GM23248 (cell line): Measurements from ENCODE around the gene LAMA5. TPM values are rescaled to one million over a fixed set of nuclear protein-coding genes. Genes with fewer than 3 reads are reported as not detected.

Experiments used
- DNase-seq: peaks from one replicate; pipeline ENCODE4 v3.0.0-alpha.2; 2015
- H2AFZ ChIP-seq: fragments of 200-600 bp; sonication (generic); 2 replicates; pipeline ENCODE4 v1.6.1; 2016; ENCODE audit warnings: antibody characterized with exemption
- H3F3A ChIP-seq: fragments of 200-600 bp; sonication (generic); 2 replicates; pipeline ENCODE4 v1.6.1; 2016; ENCODE audit warnings: mild to moderate bottlenecking, antibody characterized with exemption, mixed run types; ENCODE audit not compliant: insufficient read depth
- H3K27ac ChIP-seq: fragments of 200-600 bp; sonication (generic); 2 replicates; pipeline ENCODE4 v1.5.1; 2016; ENCODE audit warnings: mild to moderate bottlenecking
- H3K27me3 ChIP-seq: fragments of 200-600 bp; sonication (generic); replicated peaks from 2 replicates; pipeline ENCODE4 v1.6.1; 2016; ENCODE audit warnings: mild to moderate bottlenecking; ENCODE audit not compliant: insufficient read depth
- H3K36me3 ChIP-seq: fragments of 200-600 bp; sonication (generic); 2 replicates; pipeline ENCODE4 v1.6.1; 2016; ENCODE audit warnings: low read depth, mild to moderate bottlenecking
- H3K4me1 ChIP-seq: fragments of 200-600 bp; sonication (generic); 2 replicates; pipeline ENCODE4 v1.6.1; 2016; ENCODE audit warnings: mild to moderate bottlenecking; ENCODE audit not compliant: insufficient read depth
- H3K4me2 ChIP-seq: fragments of 200-600 bp; sonication (generic); one replicate; pipeline ENCODE4 v1.6.1; 2016; ENCODE audit warnings: mild to moderate bottlenecking; ENCODE audit not compliant: unreplicated experiment
- H3K4me3 ChIP-seq: fragments of 200-600 bp; sonication (generic); 2 replicates; pipeline ENCODE4 v1.5.1; 2016; ENCODE audit warnings: mild to moderate bottlenecking
- H3K79me2 ChIP-seq: fragments of 200-600 bp; sonication (generic); 2 replicates; pipeline ENCODE4 v1.6.1; 2016; ENCODE audit warnings: mild to moderate bottlenecking; ENCODE audit not compliant: insufficient read depth
- H3K9ac ChIP-seq: fragments of 200-600 bp; sonication (generic); 2 replicates; pipeline ENCODE4 v1.6.1; 2016; ENCODE audit warnings: mild to moderate bottlenecking
- H3K9me2 ChIP-seq: fragments of 200-600 bp; sonication (generic); 2 replicates; pipeline ENCODE4 v1.6.1; 2016; ENCODE audit warnings: mixed run types, mild to moderate bottlenecking, moderate library complexity; ENCODE audit not compliant: insufficient read depth
- H3K9me3 ChIP-seq: fragments of 200-600 bp; sonication (generic); one replicate; pipeline ENCODE4 v1.6.1; 2017; ENCODE audit warnings: low read depth
- H4K20me1 ChIP-seq: fragments of 200-600 bp; sonication (generic); 2 replicates; pipeline ENCODE4 v1.6.0; 2016; ENCODE audit not compliant: insufficient read depth
- EZH2 ChIP-seq: fragments of 200-600 bp; sonication (generic); IDR thresholded peaks from 2 replicates; pipeline ENCODE4 v1.6.1; 2018; ENCODE audit warnings: antibody characterized with exemption, mild to moderate bottlenecking; ENCODE audit not compliant: insufficient read depth, poor library complexity, severe bottlenecking
- EZH2phosphoT487 ChIP-seq: fragments of 200-600 bp; sonication (generic); IDR thresholded peaks from 2 replicates; pipeline ENCODE4 v1.6.1; 2018; ENCODE audit warnings: antibody characterized with exemption, moderate library complexity, mild to moderate bottlenecking, low read depth; ENCODE audit not compliant: insufficient read depth
- WGBS, 2 experiments: methylation state at CpG; one replicate each; pipeline ENCODE4 v1.1.6; 2015 to 2017; ENCODE audit warnings: low lambda C conversion rate in 2 of 2, low coverage in 1 of 2; ENCODE audit errors: missing lambda C conversion rate in 2 of 2; 5-methylcytosine and 5-hydroxymethylcytosine counted together
- in situ Hi-C: fragments of 300-500 bp; cut with MboI; formaldehyde crosslinking; loops from 2 replicates; pipeline ENCODE4 v1.15.0; 2020
- polyA plus RNA-seq: library from polyadenylated mRNA; unstranded; fragments of >200 nt; fragmentation: Nextera tagmentation; extraction: Ambion mirVana; gene quantifications from 2 replicates; pipeline ENCODE4 v1.2.1, GENCODE V29; 2016
- total RNA-seq: library from RNA; depleted of rRNA; stranded (reverse); fragments of >200 nt; shearing (Covaris generic); gene quantifications from 2 replicates; pipeline ENCODE4 v1.2.3, GENCODE V29; 2014

LAMA5 gene
- total and polyA plus RNA-seq, 2 experiments from 2014 or later = 4.5 to 6.0 TPM

DNA sequence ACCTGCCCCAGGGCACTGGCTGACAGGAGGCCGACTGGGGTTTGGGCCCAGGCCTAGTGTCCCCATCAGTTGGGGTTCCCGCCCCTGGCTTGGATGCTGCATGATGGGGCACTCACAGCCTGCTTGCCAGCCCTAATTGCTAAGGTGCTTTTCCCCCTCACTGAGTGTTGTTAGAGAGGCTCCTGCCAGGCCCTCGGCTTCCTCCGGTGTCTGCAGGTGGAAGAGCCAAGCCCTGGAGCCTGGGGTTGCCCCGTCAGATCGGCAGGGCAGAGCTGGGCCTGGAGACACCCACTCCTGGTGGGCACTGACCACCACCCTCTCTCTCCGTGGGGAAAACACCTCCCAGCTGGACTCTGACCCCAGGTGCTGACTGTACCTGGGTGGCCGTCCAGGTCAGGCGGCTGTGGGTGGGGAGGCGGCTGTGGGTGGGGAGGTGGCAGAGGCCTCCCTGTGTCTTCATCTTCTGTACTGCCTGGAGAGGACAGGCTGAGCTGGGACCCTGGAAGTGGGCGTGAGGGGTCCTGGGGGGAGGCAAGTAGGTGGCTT lies 46.0 kb upstream of the LAMA5 start:
- no peaks in the 10 kb centered on the region for H3K9me3 ChIP-seq
- no peak overlapping the region for H3K4me2 ChIP-seq
- 64 to 75% methylated on average over 8 to 11 of the region's 11 CpGs for WGBS, 2 experiments
- H3F3A ChIP-seq = no peaks in the 10 kb centered on the region
- H3K36me3 ChIP-seq = no peaks in the 10 kb centered on the region
- no peaks in the 10 kb centered on the region for H3K79me2 ChIP-seq
- TF ChIP-seq EZH2 (no peak), EZH2phosphoT487 (no peak)
- H3K27me3 ChIP-seq = no peaks in the 10 kb centered on the region
- no peaks in the 10 kb centered on the region for H4K20me1 ChIP-seq
- in situ Hi-C loops = no loop called here
- H3K4me3 ChIP-seq = no peak overlapping the region
- H2AFZ ChIP-seq = no peak overlapping the region
- DNase-seq = no peak
- no peaks in the 10 kb centered on the region for H3K9me2 ChIP-seq
- no peak overlapping the region for H3K27ac ChIP-seq
- no peak overlapping the region for H3K9ac ChIP-seq
- no peaks in the 10 kb centered on the region for H3K4me1 ChIP-seq

DNA sequence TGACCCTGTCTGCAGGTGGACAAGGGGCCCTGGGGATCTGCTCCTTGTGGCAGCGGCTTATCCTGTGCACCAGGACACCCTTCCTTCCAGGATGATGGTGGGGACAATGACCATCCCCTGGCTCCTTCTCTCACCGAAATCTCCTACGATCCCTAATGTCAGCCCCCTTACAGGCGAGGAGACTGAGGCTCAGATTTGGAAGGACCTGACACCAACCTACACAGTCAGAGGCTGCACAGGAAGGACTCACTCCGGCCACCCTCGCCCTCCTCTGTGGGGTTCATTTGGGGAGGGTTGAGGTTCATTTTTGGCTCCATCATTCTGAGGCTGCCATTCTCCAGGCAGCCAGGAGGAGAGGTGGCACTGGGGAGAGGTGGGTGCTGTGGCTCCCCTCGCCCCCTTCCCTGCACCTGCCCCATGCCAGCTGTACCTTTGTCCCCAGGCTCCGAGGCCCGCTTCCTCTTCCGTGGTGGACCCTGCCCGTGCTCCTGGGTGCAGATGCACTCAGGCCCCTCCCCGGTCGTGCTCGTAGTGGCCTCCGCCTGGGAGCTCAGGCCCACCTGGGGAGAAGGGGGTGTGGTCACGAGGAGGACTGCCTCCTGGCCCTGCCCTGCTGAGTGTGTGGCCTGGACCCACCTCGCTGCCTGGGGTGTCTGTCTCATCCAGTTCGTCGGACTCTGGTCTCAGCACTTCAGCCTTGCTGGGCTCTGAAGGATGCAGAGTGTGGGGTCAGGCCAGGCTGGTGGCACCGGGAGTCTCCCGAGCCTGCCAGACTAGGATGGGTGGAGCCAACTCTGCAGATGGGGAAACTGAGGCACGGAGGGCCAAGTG lies 45.3 kb upstream of the LAMA5 start:
- Histone ChIP-seq H3F3A (no peaks in the 10 kb centered on the region), H2AFZ (no peak overlapping the region), H3K27ac (no peak overlapping the region), H3K27me3 (no peaks in the 10 kb centered on the region), H3K4me3 (no peak overlapping the region), H3K4me2 (no peak overlapping the region), H3K9me3 (no peaks in the 10 kb centered on the region), H4K20me1 (no peaks in the 10 kb centered on the region), H3K9ac (no peak overlapping the region), H3K4me1 (no peaks in the 10 kb centered on the region), H3K9me2 (no peaks in the 10 kb centered on the region), H3K36me3 (no peaks in the 10 kb centered on the region), H3K79me2 (no peaks in the 10 kb centered on the region)
- in situ Hi-C loops = no loop called here
- DNase-seq = no peak
- WGBS, 2 experiments = 46 to 48% methylated on average over 19 to 22 of the region's 22 CpGs
- no peak for TF ChIP-seq EZH2
- TF ChIP-seq EZH2phosphoT487 = no peak

DNA sequence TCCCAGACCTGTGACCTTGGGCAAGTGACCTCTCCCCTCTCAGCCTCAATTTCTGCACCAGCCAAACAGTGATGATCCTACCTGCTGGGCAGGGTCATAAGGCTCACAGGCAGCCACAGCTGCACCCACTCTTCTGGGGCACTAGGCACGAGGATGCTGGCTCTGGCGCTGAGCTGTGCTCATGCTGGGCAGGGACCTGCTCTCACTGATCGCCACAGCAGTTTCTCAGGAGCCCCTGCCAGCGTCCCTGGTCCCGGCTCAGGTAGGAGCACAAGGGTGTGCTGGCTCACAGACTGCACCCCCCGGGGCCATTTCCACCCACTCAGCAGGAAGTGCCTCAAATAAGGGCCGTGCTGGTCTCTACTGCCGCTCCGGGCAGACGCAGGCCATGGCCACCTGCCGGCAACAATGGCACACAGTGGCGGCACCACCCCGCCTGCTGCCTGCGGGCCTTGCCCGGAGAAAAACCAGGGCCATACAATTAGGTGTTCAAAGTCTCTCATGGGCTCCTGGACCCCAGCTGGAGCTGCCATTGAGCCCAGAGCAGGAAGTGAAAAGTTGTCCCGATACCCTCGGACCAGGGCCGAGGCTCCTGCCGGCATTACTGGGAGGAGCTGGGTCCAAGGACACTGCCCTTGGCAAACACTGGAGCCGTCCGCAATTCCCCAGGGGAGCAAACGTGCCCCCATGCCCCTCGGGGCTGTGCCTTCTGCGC lies 44.5 kb upstream of the LAMA5 start:
- TF ChIP-seq EZH2phosphoT487 (no peak), EZH2 (no peak)
- Histone ChIP-seq H3K36me3 (no peaks in the 10 kb centered on the region), H4K20me1 (no peaks in the 10 kb centered on the region), H2AFZ (no peak overlapping the region), H3F3A (no peaks in the 10 kb centered on the region), H3K4me3 (no peak overlapping the region), H3K4me2 (no peak overlapping the region), H3K79me2 (no peaks in the 10 kb centered on the region), H3K27ac (no peak overlapping the region), H3K9ac (no peak overlapping the region), H3K4me1 (no peaks in the 10 kb centered on the region), H3K9me2 (no peaks in the 10 kb centered on the region), H3K9me3 (no peaks in the 10 kb centered on the region), H3K27me3 (no peaks in the 10 kb centered on the region)
- in situ Hi-C loops = no loop called here
- WGBS, 2 experiments = 66 to 68% methylated on average over 24 of the region's 24 CpGs
- DNase-seq = no peak

DNA sequence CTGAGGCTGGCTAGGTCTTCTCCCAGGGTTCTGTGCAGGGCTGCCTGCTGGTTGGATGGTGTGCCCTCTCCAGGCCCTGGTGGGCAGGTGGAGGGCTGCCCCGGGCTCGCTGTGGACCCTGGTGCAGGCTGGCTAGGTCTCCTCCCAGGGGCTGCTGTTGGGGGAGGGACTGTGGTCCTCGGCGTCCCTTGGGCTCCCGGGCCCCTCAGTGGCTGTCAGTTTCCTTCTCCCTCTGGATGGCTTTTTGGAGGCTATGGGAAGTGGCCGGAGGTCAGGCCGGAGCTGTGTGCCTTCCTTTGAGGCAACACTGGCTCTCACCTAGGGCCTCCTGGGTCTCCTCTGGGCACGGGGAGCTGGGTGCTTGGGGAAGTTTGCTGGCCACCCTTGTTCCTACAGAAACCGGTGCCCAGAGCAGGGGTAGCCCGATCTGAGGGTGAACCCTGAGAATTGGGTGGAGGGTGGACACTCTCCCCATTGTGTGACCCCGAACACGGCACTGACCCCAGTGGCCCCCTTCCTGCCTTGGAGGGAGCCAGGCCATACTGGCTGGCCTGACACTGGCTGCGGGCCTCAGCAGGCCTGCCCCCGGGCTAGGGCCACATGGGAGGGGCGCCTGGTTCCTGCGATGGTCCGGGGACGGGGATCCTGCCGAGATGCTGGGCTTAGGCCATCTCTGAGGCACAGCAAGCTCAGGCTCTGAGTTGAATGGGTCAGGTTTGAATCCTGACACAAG lies 43.8 kb upstream of the LAMA5 start:
- 42 to 47% methylated on average over 19 of the region's 19 CpGs for WGBS, 2 experiments
- H3K9ac ChIP-seq = no peak overlapping the region
- H3K9me3 ChIP-seq = no peaks in the 10 kb centered on the region
- no peaks in the 10 kb centered on the region for H3K27me3 ChIP-seq
- H3K4me2 ChIP-seq = no peak overlapping the region
- no peak for TF ChIP-seq EZH2
- H3K27ac ChIP-seq = no peak overlapping the region
- no peak for DNase-seq
- no peaks in the 10 kb centered on the region for H4K20me1 ChIP-seq
- H2AFZ ChIP-seq = no peak overlapping the region
- in situ Hi-C loops = no loop called here
- H3K36me3 ChIP-seq = no peaks in the 10 kb centered on the region
- H3K79me2 ChIP-seq = no peaks in the 10 kb centered on the region
- no peaks in the 10 kb centered on the region for H3K4me1 ChIP-seq
- no peaks in the 10 kb centered on the region for H3K9me2 ChIP-seq
- H3F3A ChIP-seq = no peaks in the 10 kb centered on the region
- no peak overlapping the region for H3K4me3 ChIP-seq
